ENCODE results near the gene COG2.
"Not testable (repeated sequence)": the region's sequence is repeated elsewhere in the genome, so short reads cannot be mapped to it uniquely, and the experiment has no call there.

COG2 gene

GRCh38 chr1:230680300-230681025 is 38.2 kb downstream of the COG2 start:
- no peak for DNase-seq

GRCh38 chr1:230681599-230681998 is 39.3 kb downstream of the COG2 start:
- no peak for DNase-seq

- DNase-seq: no peak
These were observed 40.0 kb downstream of the COG2 start for GRCh38 chr1:230682274-230682673.

DNA sequence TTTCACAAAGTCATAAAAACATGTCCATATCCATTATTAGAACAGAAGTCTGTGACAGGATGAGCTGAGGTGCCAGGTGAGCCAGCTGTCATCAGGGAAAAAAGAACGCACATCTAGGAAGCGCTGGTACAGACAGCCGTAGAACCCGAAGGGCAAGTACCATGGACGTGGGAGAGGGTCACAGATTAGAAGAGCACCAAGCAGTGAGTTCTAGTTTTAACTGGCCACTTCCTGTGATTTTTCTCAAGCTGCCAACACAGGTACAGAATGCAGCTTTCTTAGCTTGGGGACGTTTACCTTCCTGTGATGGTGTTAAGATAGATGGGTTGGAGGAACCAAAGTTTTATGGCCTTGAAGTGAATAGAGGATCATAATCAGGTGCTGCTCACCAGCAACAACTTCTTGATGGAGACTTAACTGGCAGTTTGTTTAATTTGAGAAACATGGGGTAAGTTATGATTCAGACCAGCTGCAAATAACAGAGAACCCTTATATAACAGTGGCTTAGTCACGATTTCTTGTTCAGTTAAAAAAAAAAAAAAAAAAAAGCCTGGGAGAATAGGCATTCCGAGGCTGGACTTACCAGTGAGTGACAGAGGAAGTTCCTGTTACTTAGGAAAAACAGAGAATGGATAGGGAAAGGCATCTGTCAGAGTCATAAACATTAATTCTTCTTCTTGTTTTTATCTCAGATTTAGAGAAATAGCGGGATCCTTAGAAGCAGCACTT is 40.8 kb downstream of the COG2 start:
- DNase-seq: no peak

DNA sequence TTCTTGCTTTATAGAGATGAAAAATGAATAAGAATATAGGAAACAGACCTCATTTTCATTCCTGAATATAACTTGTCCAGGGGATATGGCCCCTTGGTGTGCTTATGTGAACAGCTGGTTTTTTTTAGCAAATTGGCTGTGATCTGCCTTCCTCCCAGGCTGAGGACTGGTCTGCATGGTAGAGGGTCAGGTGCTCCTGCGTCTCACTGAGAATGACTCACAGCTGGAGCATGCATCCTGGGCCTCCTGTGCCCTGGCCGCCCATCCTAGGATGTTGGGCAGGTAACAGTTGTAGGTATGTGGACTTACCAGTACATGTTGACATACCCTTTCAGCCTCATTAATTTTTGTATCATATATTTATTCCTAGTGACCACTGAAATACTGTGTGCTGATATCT is 41.9 kb downstream of the COG2 start:
- DNase-seq: no peak

DNA sequence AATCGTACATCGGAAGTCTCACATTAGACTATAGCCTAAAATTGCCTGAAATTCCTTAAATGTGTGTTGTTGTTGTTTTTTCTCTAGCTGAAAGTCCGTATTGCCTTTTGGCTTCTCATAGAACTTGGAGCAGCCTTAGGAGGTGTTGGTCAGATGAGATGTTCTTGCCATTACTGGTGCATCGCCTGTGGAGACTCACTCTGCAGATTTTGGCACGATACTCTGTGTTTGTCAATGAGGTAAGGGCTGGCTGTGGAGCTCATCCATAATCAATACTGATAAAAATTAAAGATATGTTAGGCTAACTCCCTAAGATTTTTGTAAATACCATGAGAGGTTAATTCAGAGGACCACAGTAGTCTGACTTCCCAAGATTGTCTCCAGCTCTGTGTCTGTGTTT is 42.7 kb downstream of the COG2 start:
- DNase-seq: no peak

- no peak for DNase-seq
These were observed 44.5 kb downstream of the COG2 start for GRCh38 chr1:230686747-230687146.

DNA sequence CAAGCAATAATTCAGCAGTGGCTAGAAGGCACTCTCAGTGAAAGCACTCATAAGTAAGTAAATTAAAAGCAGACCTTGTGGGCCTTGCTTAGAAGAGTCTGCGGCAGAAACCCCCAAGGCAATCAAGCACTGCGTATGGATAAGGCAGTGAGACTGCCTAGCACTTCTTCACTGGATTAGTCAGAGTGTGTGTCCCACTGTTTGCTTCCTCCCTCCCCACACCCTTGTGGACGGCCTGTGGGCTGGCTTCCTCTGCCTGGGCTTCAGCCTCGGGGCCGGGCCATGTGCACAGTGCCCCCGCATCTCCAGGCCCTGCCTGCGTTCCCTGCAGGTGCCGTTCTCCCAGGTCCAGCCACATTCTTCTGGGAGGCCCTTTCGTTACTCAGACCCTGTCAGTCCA is 47.8 kb downstream of the COG2 start:
- DNase-seq: no peak

DNA sequence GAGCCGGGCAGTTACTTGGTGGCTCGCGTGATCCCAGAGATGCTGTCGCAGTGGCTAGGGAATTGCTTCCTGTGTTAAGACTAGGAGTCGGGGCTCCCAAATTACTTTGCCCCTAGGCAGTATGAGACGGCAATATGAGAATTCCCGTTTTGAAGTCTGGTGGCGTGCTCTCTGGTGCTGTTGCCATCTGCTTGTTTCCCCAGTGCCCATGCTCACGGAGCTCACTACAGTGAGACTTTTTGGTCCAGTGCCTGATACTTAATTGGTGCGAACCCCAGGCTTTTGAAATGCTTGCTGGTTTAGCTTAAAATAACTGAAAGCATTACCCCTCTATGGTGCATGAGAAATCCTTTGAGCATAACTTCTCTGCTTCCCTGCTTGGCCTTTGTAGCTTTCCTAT is 49.3 kb downstream of the COG2 start:
- DNase-seq: no peak

DNA sequence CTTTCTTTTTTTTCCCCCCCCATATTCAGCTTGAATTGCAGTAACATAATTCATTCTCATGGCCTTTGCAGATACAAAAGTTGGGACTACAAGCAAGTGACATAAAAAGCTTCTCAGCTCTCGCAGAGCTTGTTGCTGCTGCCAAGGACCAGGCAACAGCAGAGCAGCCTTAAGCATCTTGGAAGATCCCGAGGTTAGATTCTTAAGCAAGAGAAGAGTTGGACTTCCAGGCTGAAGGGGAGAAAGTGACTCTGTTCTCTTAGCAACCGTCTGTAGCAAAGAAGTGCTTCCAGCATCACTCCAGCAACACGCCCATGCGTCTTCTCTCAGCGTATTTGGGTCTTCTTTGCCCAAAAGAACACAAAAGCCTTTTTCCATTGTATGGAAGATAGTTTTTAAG is 50.9 kb downstream of the COG2 start:
- DNase-seq: no peak

- no peak for DNase-seq
These were observed 51.5 kb downstream of the COG2 start for GRCh38 chr1:230693777-230694176.

- no peak for DNase-seq
These were observed 52.2 kb downstream of the COG2 start for GRCh38 chr1:230694464-230694863.

DNA sequence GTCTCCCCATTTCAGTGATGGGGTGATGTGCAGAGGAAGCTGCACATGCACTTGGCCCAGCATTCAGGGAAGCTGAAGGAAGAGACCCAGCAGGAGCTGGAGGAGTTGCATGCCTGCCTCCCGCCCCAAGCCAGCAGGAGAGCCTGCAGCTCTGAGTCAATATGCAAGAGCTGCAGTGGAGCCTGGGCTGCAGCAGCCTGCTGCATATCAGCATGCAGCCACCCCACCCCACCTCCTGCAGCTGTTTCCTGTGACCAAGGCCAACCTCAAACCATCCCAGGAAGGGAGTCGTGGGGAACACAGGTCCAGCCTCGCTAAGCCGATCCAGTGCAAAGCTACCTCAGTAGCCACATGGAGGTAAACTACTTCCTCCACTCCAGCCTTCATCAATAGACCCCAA is 52.7 kb downstream of the COG2 start:
- no peak for DNase-seq

DNA sequence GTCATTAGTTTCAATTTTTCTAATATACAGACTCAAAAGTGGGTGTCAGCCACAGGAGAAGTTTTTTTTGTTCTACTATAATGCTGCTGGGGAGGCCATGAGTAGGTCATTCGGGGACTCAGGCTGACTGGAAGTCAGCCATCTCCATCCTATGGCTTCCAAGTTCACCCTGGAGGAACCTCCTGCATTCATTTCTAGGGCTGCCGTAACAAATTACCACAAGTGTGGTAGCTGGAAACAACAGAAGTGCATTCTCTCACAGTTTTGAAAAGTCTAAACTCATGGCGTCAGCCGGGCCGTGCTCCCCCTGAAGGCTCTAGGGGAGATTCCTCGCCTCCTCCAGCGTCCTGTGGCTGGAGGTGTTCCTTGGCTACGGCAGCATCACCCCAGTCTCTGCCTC is 53.9 kb downstream of the COG2 start:
- DNase-seq: no peak

DNA sequence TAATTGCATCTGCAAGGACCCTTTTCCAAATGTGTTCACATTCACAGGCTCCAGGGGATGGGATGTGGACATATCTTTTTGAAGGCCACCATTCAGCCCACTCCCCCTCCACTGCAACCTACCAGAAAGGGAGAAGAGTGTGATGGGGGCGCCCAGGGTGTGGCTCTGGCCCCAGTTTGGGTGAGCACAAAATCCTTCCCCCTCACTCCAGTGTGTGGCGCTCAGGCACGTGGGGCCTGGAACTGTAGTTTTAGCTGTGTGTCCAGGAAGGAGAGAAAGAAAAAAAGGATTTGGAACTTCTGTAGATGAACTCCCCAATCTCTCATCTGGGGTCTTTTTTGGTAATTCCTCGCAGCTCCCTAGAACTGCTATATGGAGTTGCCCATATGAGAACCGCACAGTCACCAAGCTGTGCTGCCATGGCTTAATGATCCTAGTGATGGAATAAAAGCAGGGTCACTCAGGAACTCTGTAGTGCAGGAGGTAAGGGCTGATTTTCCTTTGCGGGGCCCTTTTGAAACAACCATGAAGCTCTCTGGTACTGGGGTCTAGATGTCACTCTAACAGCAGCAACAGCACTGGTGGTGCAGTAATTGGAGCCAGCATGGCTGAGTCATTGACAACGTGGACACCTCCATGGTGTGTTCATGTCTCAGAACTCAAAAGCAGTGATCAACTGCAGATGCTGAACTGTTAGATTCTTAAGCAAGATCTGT is 54.6 kb downstream of the COG2 start:
- no peak for DNase-seq

DNA sequence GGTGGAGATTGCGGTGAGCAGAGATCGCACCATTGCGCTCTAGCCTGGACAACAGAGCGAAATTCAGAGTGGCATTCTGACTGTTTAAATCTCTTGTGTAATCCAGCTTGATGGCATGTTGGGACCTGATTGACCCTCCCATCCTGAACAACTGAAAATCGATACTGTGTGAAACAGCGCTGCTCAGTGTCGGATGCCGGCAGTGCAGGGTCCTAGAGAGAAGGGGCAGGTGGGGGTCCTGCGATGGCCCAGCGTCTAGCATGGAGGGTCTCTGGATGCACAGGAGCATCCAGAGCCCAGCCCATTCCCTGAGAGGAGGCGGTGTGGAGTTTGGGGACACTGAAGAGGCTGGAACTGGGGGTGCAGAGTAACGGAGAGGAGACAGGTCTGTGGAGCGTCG is 55.8 kb downstream of the COG2 start:
- no peak for DNase-seq

GRCh38 chr1:230698964-230699363 is 56.7 kb downstream of the COG2 start:
- DNase-seq: not testable (repeated sequence)

GRCh38 chr1:230699716-230700115 is 57.4 kb downstream of the COG2 start:
- no peak for DNase-seq

GRCh38 chr1:230700132-230700531 is 57.9 kb downstream of the COG2 start:
- no peak for DNase-seq

DNA sequence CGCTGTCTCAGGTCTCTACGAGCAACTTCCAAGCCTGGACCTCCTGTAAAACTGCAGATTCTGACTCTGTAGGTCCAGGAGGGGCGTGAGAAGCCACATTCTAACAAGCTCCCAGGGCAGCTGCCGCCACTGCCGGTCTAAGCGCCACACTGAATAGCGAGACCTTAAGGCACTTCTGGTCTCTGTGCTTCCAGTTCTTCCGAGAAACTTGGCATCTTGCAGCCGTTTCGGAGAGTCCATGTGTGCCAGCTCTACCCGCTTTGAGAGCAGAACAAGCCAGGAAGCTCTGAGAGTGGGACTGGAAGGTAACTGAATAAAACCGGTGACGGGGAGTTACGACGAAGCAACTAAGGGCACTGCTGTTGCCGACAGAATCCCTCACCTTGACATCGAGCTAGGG is 59.2 kb downstream of the COG2 start:
- no peak for DNase-seq

- DNase-seq: no peak
These were observed 59.9 kb downstream of the COG2 start for GRCh38 chr1:230701895-230702768.

GRCh38 chr1:230702934-230703678 is 60.8 kb downstream of the COG2 start:
- no peak for DNase-seq

Data from stimulated activated naive CD4-positive, alpha-beta T cell (primary cell).